Measurements from ENCODE around the gene TUBB3. TPM values are rescaled to one million over a fixed set of nuclear protein-coding genes. Genes with fewer than 3 reads are reported as not detected.

TUBB3 gene
- total RNA-seq, 1 experiment from 2014 or later: 164 TPM

- H3K23me2 ChIP-seq (ENCODE audit: insufficient read length, low read depth, low read length, poor library complexity, severe bottlenecking): no peaks in the 10 kb centered on the region
- no peak overlapping the region for H3K9ac ChIP-seq (ENCODE audit: extremely low read depth, insufficient read length, low read length)
- H2BK15ac ChIP-seq (ENCODE audit: low read depth, low read length): no peak overlapping the region
- H3K4me3 Mint-ChIP-seq: no peak overlapping the region
- H2BK20ac ChIP-seq (ENCODE audit: low read depth, low read length, poor library complexity, severe bottlenecking): no peak overlapping the region
- WGBS (ENCODE audit: extremely low coverage, insufficient read length, low lambda C conversion rate): no CpG with 5 or more reads among the region's 14 CpGs
- DNase-seq: no peak
- H3K79me1 ChIP-seq (ENCODE audit: insufficient read depth, low read depth, low read length, poor library complexity, severe bottlenecking): no peaks in the 10 kb centered on the region
- H3K27ac ChIP-seq (ENCODE audit: insufficient read length, low read depth, low read length): no peak overlapping the region
- no peak overlapping the region for H2BK12ac ChIP-seq (ENCODE audit: insufficient read length, low read depth, low read length)
- H3K4me2 ChIP-seq (ENCODE audit: insufficient read depth, insufficient read length, low read length): no peak overlapping the region
- no peak for TF ChIP-seq CTCF (conservative IDR thresholded peaks at IDR 0.05)
- H3K9me3 ChIP-seq (ENCODE audit: control insufficient read depth, low read depth, low read length): no peaks in the 10 kb centered on the region
- H3K36me3 Mint-ChIP-seq (ENCODE audit: insufficient read depth in 1 of 3, low read depth in 3 of 3): peaks cover 16 to 29% (median 24%) of the 10 kb centered on the region in 3 experiments; a peak in 6 of 7 replicates
- no peak overlapping the region for H3K23ac ChIP-seq (ENCODE audit: insufficient read length, low read depth, low read length)
- no peak overlapping the region for H3K4ac ChIP-seq (ENCODE audit: low read depth, low read length)
- no peak overlapping the region for H4K5ac ChIP-seq (ENCODE audit: insufficient read length, low read depth, low read length)
- no peak overlapping the region for H2AFZ ChIP-seq (ENCODE audit: low read length)
- H3K14ac ChIP-seq (ENCODE audit: insufficient read depth, low read length): no peak overlapping the region
- peaks cover 1 to 7% of the 10 kb centered on the region in 2 experiments; a peak in 2 of 5 replicates for H3K9me3 Mint-ChIP-seq
- H3K4me1 ChIP-seq (ENCODE audit: insufficient read depth, low read length): no peaks in the 10 kb centered on the region
- H3K27me3 Mint-ChIP-seq (ENCODE audit: low read depth): no peaks in the 10 kb centered on the region
- no peak overlapping the region for H3K56ac ChIP-seq (ENCODE audit: insufficient read length, low read depth, low read length)
- H3K4me1 Mint-ChIP-seq: peaks cover 2 to 7% of the 10 kb centered on the region in 2 experiments; a peak in 2 of 4 replicates
- no peak overlapping the region for H2BK120ac ChIP-seq (ENCODE audit: low read depth, low read length, poor library complexity, severe bottlenecking)
- H2BK5ac ChIP-seq (ENCODE audit: insufficient read length, low read length): no peak overlapping the region
- no peak overlapping the region for H3K18ac ChIP-seq (ENCODE audit: insufficient read length, low read depth, low read length)
- no peak overlapping the region for H2AK5ac ChIP-seq (ENCODE audit: insufficient read length, low read length)
- no peaks in the 10 kb centered on the region for H4K20me1 ChIP-seq (ENCODE audit: control insufficient read depth, insufficient read depth, insufficient read length)
- H3T11ph ChIP-seq (ENCODE audit: low read length): no peak overlapping the region
- no peak overlapping the region for H4K8ac ChIP-seq (replicated peaks; ENCODE audit: insufficient read length, low read depth, low read length)
- H4K91ac ChIP-seq (ENCODE audit: insufficient read length, low read depth, low read length): no peak overlapping the region
- no peaks in the 10 kb centered on the region for H3K79me2 ChIP-seq (ENCODE audit: insufficient read depth, low read length)
- no peak overlapping the region for H3K27ac Mint-ChIP-seq
- no peaks in the 10 kb centered on the region for H3K27me3 ChIP-seq (ENCODE audit: insufficient read depth, low read length)
Measured at GRCh38 chr16:89912627-89913026, 10.5 kb upstream of the TUBB3 start.
